ENCODE measurements around the gene SLC26A11. TPM values are rescaled to one million over a fixed set of nuclear protein-coding genes. Genes with fewer than 3 reads are reported as not detected.

The SLC26A11 gene
- total RNA-seq, 4 donors from 2014 or later = 7.9 to 19.7 (median 13.7) TPM

DNA sequence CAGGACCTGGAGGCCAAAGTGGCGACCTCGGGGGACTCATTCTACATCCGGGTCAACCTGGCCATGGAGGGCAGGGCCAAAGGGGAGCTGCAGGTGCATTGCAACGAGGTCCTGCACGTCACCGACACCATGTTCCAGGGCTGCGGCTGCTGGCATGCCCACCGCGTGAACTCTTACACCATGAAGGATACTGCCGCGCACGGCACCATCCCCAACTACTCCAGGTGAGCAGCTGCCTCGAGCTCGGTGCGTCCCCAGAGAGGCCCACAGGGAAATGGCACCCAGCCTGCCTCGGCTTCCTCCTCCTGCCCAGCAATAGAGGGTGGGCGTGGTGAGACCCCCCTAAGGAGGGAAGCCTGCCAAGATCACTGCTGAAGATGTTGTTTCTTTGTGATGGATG lies 18.0 kb upstream of the SLC26A11 start:
- H3K27ac ChIP-seq = no peak overlapping the region
- H3K36me3 ChIP-seq = no peaks in the 10 kb centered on the region
- no peaks in the 10 kb centered on the region for H3K4me1 ChIP-seq
- TF ChIP-seq EP300 (IDR thresholded peaks at IDR 0.05) (no peak), POLR2AphosphoS5 (IDR thresholded peaks at IDR 0.05) (no peak), POLR2A (IDR thresholded peaks at IDR 0.05) (no peak)
- TF ChIP-seq, protein P1, sequence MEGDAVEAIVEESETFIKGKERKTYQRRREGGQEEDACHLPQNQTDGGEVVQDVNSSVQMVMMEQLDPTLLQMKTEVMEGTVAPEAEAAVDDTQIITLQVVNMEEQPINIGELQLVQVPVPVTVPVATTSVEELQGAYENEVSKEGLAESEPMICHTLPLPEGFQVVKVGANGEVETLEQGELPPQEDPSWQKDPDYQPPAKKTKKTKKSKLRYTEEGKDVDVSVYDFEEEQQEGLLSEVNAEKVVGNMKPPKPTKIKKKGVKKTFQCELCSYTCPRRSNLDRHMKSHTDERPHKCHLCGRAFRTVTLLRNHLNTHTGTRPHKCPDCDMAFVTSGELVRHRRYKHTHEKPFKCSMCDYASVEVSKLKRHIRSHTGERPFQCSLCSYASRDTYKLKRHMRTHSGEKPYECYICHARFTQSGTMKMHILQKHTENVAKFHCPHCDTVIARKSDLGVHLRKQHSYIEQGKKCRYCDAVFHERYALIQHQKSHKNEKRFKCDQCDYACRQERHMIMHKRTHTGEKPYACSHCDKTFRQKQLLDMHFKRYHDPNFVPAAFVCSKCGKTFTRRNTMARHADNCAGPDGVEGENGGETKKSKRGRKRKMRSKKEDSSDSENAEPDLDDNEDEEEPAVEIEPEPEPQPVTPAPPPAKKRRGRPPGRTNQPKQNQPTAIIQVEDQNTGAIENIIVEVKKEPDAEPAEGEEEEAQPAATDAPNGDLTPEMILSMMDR (IDR thresholded peaks at IDR 0.05) = no peak
- WGBS, 2 donors (ENCODE audit: low coverage in 1 of 2) = 91% methylated on average over 6 of the region's 17 CpGs; no CpG with 5 or more reads in 1 of the 2 donors
- no peak for ATAC-seq
- peaks cover 9% of the 10 kb centered on the region for H3K27me3 ChIP-seq
- H3K9me3 ChIP-seq = no peaks in the 10 kb centered on the region
- no peak overlapping the region for H3K4me3 ChIP-seq

- H3K27me3 ChIP-seq = peaks cover 3% of the 10 kb centered on the region
- no peak overlapping the region for H3K27ac ChIP-seq
- H3K4me3 ChIP-seq = no peak overlapping the region
- H3K36me3 ChIP-seq = peaks cover 0 to 8% of the 10 kb centered on the region in 2 donors
- H3K9me3 ChIP-seq = no peaks in the 10 kb centered on the region
- no peak for ATAC-seq
- TF ChIP-seq, protein P1 (IDR thresholded peaks at IDR 0.05) = no peak
- no peak for TF ChIP-seq POLR2A (IDR thresholded peaks at IDR 0.05)
- no CpG with 5 or more reads among the region's 11 CpGs for WGBS, 2 donors (ENCODE audit: low coverage in 1 of 2)
- H3K4me1 ChIP-seq = no peaks in the 10 kb centered on the region
These were observed 16.7 kb upstream of the SLC26A11 start for GRCh38 chr17:80203471-80203963.

DNA sequence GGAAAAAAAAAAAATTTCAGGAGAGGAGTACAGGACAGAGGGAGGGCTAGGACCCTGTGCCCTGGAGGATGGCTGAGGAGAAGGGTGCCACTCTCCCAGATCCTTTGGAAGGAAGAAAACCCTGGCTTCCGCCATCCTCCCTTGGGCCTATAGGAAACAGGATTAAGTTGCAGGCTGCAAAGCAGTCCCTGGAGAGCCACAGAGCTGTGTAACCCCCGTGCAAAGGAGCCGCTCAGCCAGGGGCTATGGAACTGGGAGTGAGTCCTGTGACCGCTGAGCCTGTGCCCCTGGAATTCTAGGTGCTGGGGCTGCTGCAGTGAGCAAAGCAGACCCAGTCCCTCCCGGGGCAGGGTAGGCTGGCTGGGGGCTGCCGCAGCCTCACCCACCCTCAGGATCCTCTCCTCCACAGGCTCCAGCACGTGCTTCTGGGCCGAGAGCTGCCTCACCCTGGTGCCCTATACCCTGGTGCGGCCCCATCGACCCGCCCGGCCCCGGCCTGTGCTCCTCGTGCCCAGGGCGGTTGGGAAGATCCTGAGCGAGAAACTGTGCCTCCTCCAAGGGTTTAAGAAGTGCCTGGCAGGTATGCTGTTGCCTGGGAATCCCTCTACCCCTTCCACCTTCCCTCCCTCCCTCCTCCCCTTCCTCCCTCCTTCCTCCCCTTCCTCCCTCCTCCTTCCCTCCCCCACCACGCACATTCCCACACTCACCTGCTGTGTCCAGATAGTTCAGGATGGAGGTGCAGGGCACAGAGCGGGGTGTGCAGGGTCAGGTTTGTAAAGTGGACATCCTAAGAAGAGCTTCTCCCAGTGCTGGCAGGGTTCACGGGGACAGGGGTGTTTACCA lies 15.4 kb upstream of the SLC26A11 start:
- no peak for TF ChIP-seq POLR2A (IDR thresholded peaks at IDR 0.05)
- no peak for TF ChIP-seq POLR2AphosphoS5 (IDR thresholded peaks at IDR 0.05)
- TF ChIP-seq, protein P1 (IDR thresholded peaks at IDR 0.05) = no peak
- no peak for TF ChIP-seq EP300 (IDR thresholded peaks at IDR 0.05)
- Histone ChIP-seq H3K27ac (no peak overlapping the region), H3K36me3 (peaks cover 0 to 22% of the 10 kb centered on the region in 2 donors), H3K27me3 (no peaks in the 10 kb centered on the region), H3K4me3 (no peak overlapping the region), H3K4me1 (no peaks in the 10 kb centered on the region), H3K9me3 (no peaks in the 10 kb centered on the region)
- WGBS, 2 donors (ENCODE audit: low coverage in 1 of 2) = 81% methylated on average over 7 of the region's 19 CpGs; no CpG with 5 or more reads in 1 of the 2 donors
- ATAC-seq = no peak

GRCh38 chr17:80205811-80206210 lies 14.4 kb upstream of the SLC26A11 start:
- Histone ChIP-seq H3K9me3 (no peaks in the 10 kb centered on the region), H3K4me3 (no peak overlapping the region), H3K36me3 (peaks cover 0 to 31% of the 10 kb centered on the region in 2 donors), H3K27me3 (no peaks in the 10 kb centered on the region), H3K27ac (no peak overlapping the region), H3K4me1 (no peaks in the 10 kb centered on the region)
- 74 to 83% methylated on average over 5 to 11 of the region's 13 CpGs for WGBS, 2 donors (ENCODE audit: low coverage in 1 of 2)
- no peak for ATAC-seq
- TF ChIP-seq EP300 (IDR thresholded peaks at IDR 0.05) = no peak
- no peak for TF ChIP-seq POLR2AphosphoS5 (IDR thresholded peaks at IDR 0.05)
- no peak for TF ChIP-seq POLR2A (IDR thresholded peaks at IDR 0.05)
- TF ChIP-seq, protein P1 (IDR thresholded peaks at IDR 0.05) = no peak

- no peaks in the 10 kb centered on the region for H3K4me1 ChIP-seq
- H3K36me3 ChIP-seq = peaks cover 0 to 54% of the 10 kb centered on the region in 2 donors
- no peak overlapping the region for H3K4me3 ChIP-seq
- no peaks in the 10 kb centered on the region for H3K9me3 ChIP-seq
- no CpG with 5 or more reads among the region's 16 CpGs for WGBS, 2 donors (ENCODE audit: low coverage in 1 of 2)
- TF ChIP-seq POLR2AphosphoS5 (IDR thresholded peaks at IDR 0.05) = no peak
- TF ChIP-seq EP300 (IDR thresholded peaks at IDR 0.05) = no peak
- no peak for TF ChIP-seq POLR2A (IDR thresholded peaks at IDR 0.05)
- TF ChIP-seq, protein P1 (IDR thresholded peaks at IDR 0.05) = no peak
- no peak overlapping the region for H3K27ac ChIP-seq
- H3K27me3 ChIP-seq = no peaks in the 10 kb centered on the region
- ATAC-seq = no peak
These were observed 12.2 kb upstream of the SLC26A11 start for GRCh38 chr17:80208050-80208449.

All from gastroesophageal sphincter (tissue), 4 donors.